OCI-LY1 (cell line): ENCODE data around the gene PPM1F.

Experiments
- H2AFZ ChIP-seq: fragments of 200-600 bp; sonication (generic), shearing (Covaris generic); 2 replicates; pipeline ENCODE4 v1.6.0; 2014; ENCODE audit warnings: antibody characterized with exemption, mild to moderate bottlenecking, low read length
- H3F3A ChIP-seq: fragments of 200-600 bp; sonication (generic), shearing (Covaris generic); 2 replicates; pipeline ENCODE4 v1.6.0; 2014; ENCODE audit warnings: mild to moderate bottlenecking, antibody characterized with exemption, low read length, moderate library complexity; ENCODE audit not compliant: insufficient read depth
- H3K27ac ChIP-seq: fragments of 200-600 bp; sonication (generic); 2 replicates; pipeline ENCODE4 v1.5.1; 2014; ENCODE audit warnings: low read length, mixed run types, mild to moderate bottlenecking, low read depth; ENCODE audit not compliant: poor library complexity, severe bottlenecking
- H3K27me3 ChIP-seq: fragments of 200-600 bp; sonication (generic); 2 replicates; pipeline ENCODE4 v1.6.0; 2014; ENCODE audit warnings: antibody characterized with exemption, mild to moderate bottlenecking, low read length, moderate library complexity; ENCODE audit not compliant: insufficient read depth
- H3K36me3 ChIP-seq: fragments of 200-600 bp; sonication (generic); 2 replicates; pipeline ENCODE4 v1.6.1; 2014; ENCODE audit warnings: mild to moderate bottlenecking, antibody characterized with exemption, low read length, moderate library complexity, mixed read lengths; ENCODE audit not compliant: insufficient read depth
- H3K4me1 ChIP-seq: fragments of 200-600 bp; sonication (generic); 2 replicates; pipeline ENCODE4 v1.5.1; 2014; ENCODE audit warnings: mild to moderate bottlenecking, low read length, moderate library complexity; ENCODE audit not compliant: insufficient read depth, severe bottlenecking
- H3K4me2 ChIP-seq: fragments of 200-600 bp; sonication (generic), shearing (Covaris generic); 2 replicates; pipeline ENCODE4 v1.6.1; 2014; ENCODE audit warnings: low read length
- H3K4me3 ChIP-seq: fragments of 200-600 bp; sonication (generic); 2 replicates; pipeline ENCODE4 v1.5.1; 2014; ENCODE audit warnings: low read length, low read depth, mild to moderate bottlenecking, mixed read lengths; ENCODE audit not compliant: poor library complexity, severe bottlenecking
- H3K79me2 ChIP-seq: fragments of 200-600 bp; shearing (Covaris generic); 2 replicates; pipeline ENCODE4 v1.6.1; 2016; ENCODE audit warnings: mixed run types, low read length, mixed read lengths; ENCODE audit not compliant: insufficient read depth
- H3K9ac ChIP-seq: fragments of 200-600 bp; sonication (generic), shearing (Covaris generic); 2 replicates; pipeline ENCODE4 v1.6.1; 2014; ENCODE audit warnings: mild to moderate bottlenecking, low read length, mixed read lengths
- H3K9me2 ChIP-seq: fragments of 200-600 bp; sonication (generic), shearing (Covaris generic); 2 replicates; pipeline ENCODE4 v1.6.1; 2014; ENCODE audit warnings: low read depth, mild to moderate bottlenecking, low read length, mixed read lengths
- H3K9me3 ChIP-seq: fragments of 200-600 bp; shearing (Covaris generic); 2 replicates; pipeline ENCODE4 v1.6.1; 2014; ENCODE audit warnings: low read length, mixed read lengths
- H4K20me1 ChIP-seq: fragments of 200-600 bp; sonication (generic), shearing (Covaris generic); 2 replicates; pipeline ENCODE4 v1.6.0; 2016; ENCODE audit warnings: mild to moderate bottlenecking, low read length; ENCODE audit not compliant: insufficient read depth
- EZH2 ChIP-seq: fragments of 200-600 bp; sonication (generic), shearing (Covaris generic); IDR thresholded peaks from 2 replicates; pipeline ENCODE4 v1.8.0; 2017; ENCODE audit warnings: borderline replicate concordance, mixed run types, mild to moderate bottlenecking, antibody characterized with exemption, low read length, moderate library complexity, mixed read lengths
- TF ChIP-seq, protein P1 (sequence below): fragments of 200-600 bp; sonication (generic), shearing (Covaris generic); IDR thresholded peaks from 2 replicates; pipeline ENCODE4 v1.5.1; 2017; ENCODE audit warnings: mild to moderate bottlenecking, antibody characterized with exemption, low read length, moderate library complexity, mixed read lengths

PPM1F gene

GRCh38 chr22:21971858-21972275 lies 19.2 kb upstream of the PPM1F start:
- no peaks in the 10 kb centered on the region for H3F3A ChIP-seq
- peaks cover 86% of the 10 kb centered on the region for H3K36me3 ChIP-seq
- no peak for TF ChIP-seq EZH2
- TF ChIP-seq, protein P1, sequence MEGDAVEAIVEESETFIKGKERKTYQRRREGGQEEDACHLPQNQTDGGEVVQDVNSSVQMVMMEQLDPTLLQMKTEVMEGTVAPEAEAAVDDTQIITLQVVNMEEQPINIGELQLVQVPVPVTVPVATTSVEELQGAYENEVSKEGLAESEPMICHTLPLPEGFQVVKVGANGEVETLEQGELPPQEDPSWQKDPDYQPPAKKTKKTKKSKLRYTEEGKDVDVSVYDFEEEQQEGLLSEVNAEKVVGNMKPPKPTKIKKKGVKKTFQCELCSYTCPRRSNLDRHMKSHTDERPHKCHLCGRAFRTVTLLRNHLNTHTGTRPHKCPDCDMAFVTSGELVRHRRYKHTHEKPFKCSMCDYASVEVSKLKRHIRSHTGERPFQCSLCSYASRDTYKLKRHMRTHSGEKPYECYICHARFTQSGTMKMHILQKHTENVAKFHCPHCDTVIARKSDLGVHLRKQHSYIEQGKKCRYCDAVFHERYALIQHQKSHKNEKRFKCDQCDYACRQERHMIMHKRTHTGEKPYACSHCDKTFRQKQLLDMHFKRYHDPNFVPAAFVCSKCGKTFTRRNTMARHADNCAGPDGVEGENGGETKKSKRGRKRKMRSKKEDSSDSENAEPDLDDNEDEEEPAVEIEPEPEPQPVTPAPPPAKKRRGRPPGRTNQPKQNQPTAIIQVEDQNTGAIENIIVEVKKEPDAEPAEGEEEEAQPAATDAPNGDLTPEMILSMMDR = no peak
- no peak overlapping the region for H2AFZ ChIP-seq
- H4K20me1 ChIP-seq = no peaks in the 10 kb centered on the region
- no peak overlapping the region for H3K4me3 ChIP-seq
- H3K9ac ChIP-seq = no peak overlapping the region
- no peaks in the 10 kb centered on the region for H3K9me3 ChIP-seq
- H3K4me2 ChIP-seq = no peak overlapping the region
- no peak overlapping the region for H3K27ac ChIP-seq
- H3K27me3 ChIP-seq = no peaks in the 10 kb centered on the region
- no peaks in the 10 kb centered on the region for H3K9me2 ChIP-seq
- no peaks in the 10 kb centered on the region for H3K4me1 ChIP-seq
- no peaks in the 10 kb centered on the region for H3K79me2 ChIP-seq

GRCh38 chr22:21970800-21971617 lies 18.4 kb upstream of the PPM1F start:
- H3K27me3 ChIP-seq = no peaks in the 10 kb centered on the region
- no peaks in the 10 kb centered on the region for H3K79me2 ChIP-seq
- no peaks in the 10 kb centered on the region for H3K9me3 ChIP-seq
- H4K20me1 ChIP-seq = no peaks in the 10 kb centered on the region
- no peak overlapping the region for H3K27ac ChIP-seq
- no peak overlapping the region for H2AFZ ChIP-seq
- TF ChIP-seq, protein P1 = no peak
- no peak for TF ChIP-seq EZH2
- H3K4me2 ChIP-seq = no peak overlapping the region
- H3K9ac ChIP-seq = no peak overlapping the region
- H3K9me2 ChIP-seq = no peaks in the 10 kb centered on the region
- no peak overlapping the region for H3K4me3 ChIP-seq
- peaks cover 94% of the 10 kb centered on the region for H3K36me3 ChIP-seq
- no peaks in the 10 kb centered on the region for H3K4me1 ChIP-seq
- no peaks in the 10 kb centered on the region for H3F3A ChIP-seq

- H3K27ac ChIP-seq = no peak overlapping the region
- no peak overlapping the region for H2AFZ ChIP-seq
- no peak overlapping the region for H3K4me3 ChIP-seq
- H3K27me3 ChIP-seq = no peaks in the 10 kb centered on the region
- TF ChIP-seq, protein P1 = no peak
- TF ChIP-seq EZH2 = no peak
- no peaks in the 10 kb centered on the region for H3K79me2 ChIP-seq
- H3K9me2 ChIP-seq = no peaks in the 10 kb centered on the region
- H3F3A ChIP-seq = no peaks in the 10 kb centered on the region
- H3K36me3 ChIP-seq = peaks cover 94% of the 10 kb centered on the region
- H4K20me1 ChIP-seq = no peaks in the 10 kb centered on the region
- no peak overlapping the region for H3K4me2 ChIP-seq
- H3K4me1 ChIP-seq = no peaks in the 10 kb centered on the region
- no peaks in the 10 kb centered on the region for H3K9me3 ChIP-seq
- no peak overlapping the region for H3K9ac ChIP-seq
These were observed 17.6 kb upstream of the PPM1F start for GRCh38 chr22:21970037-21970799.
